HG03025 (cell line): ENCODE results near the gene THAP4.

Experiments
- ATAC-seq: cut with Tn5 transposase; IDR thresholded peaks from one replicate; pipeline ENCODE4 v1.9.1; 2021; ENCODE audit warnings: mild to moderate bottlenecking, moderate library complexity; ENCODE audit not compliant: unreplicated experiment, low FRiP score

Gene THAP4

GRCh38 chr2:241637018-241637794 is at the start of gene THAP4, which contains the start of gene ATG4B:
Gene THAP4, minus strand, starts transcription at chr2:241637158. Its CDS starts 141 bp downstream, at chr2:241637017.
Gene ATG4B, plus strand, starts transcription at chr2:241637693. Its CDS starts 22 bp downstream, at chr2:241637715.
- peak; percentile 62 for ATAC-seq

- peak; percentile 17 for ATAC-seq
Observed at GRCh38 chr2:241686324-241686649, 49.3 kb upstream of the THAP4 start.

GRCh38 chr2:241680827-241681599 is 44.1 kb upstream of the THAP4 start:
- ATAC-seq: no peak

GRCh38 chr2:241680044-241680443 is 43.1 kb upstream of the THAP4 start:
- no peak for ATAC-seq

- no peak for ATAC-seq
Observed at GRCh38 chr2:241678784-241679540, 42.0 kb upstream of the THAP4 start.

GRCh38 chr2:241678307-241678706 is 41.3 kb upstream of the THAP4 start:
- no peak for ATAC-seq

- no peak for ATAC-seq
Observed at GRCh38 chr2:241677392-241677791, 40.4 kb upstream of the THAP4 start.

GRCh38 chr2:241676665-241677064 is 39.7 kb upstream of the THAP4 start:
- no peak for ATAC-seq

- ATAC-seq: no peak
Observed at GRCh38 chr2:241675885-241676284, 38.9 kb upstream of the THAP4 start.

GRCh38 chr2:241673797-241674725 is 37.1 kb upstream of the THAP4 start:
- ATAC-seq: no peak

- ATAC-seq: no peak
Observed at GRCh38 chr2:241673189-241673663, 36.3 kb upstream of the THAP4 start.

GRCh38 chr2:241672243-241673188 is 35.6 kb upstream of the THAP4 start:
- ATAC-seq: no peak

- ATAC-seq: no peak
Observed at GRCh38 chr2:241671457-241672240, 34.7 kb upstream of the THAP4 start.

GRCh38 chr2:241670333-241671110 is 33.6 kb upstream of the THAP4 start:
- no peak for ATAC-seq

- ATAC-seq: no peak
Observed at GRCh38 chr2:241668839-241669238, 31.9 kb upstream of the THAP4 start.

- no peak for ATAC-seq
Observed at GRCh38 chr2:241668354-241668753, 31.4 kb upstream of the THAP4 start.
